ENCODE results near the gene DNAI4. TPM values are rescaled to one million over a fixed set of nuclear protein-coding genes. Genes with fewer than 3 reads are reported as not detected.
"Not testable (repeated sequence)": the region's sequence is repeated elsewhere in the genome, so short reads cannot be mapped to it uniquely, and the experiment has no call there.

Gene DNAI4
- total RNA-seq, 1 experiment from 2014 or later = 7.2 TPM

DNA sequence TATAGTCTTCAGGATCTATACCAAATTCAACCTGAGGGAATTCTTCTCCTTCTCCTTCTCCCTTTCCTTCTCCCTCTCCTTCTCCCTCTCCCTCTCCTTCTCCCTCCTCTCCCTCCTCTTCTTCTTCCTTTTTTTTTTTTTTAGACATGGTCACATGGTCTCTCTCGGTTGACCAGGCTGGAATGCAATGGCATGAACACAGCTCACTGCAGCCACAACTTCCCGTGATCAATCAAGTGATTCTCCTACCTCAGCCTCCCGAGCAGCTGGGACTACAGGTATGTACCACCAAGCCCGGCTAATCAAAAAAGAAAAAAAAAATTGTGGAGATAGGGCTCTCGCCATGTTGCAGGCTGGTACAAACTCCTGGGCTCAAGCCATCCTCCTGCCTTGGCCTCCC, 51.5 kb downstream of the DNAI4 start:
- no peaks in the 10 kb centered on the region for H3K4me1 ChIP-seq (ENCODE audit: control insufficient read depth, insufficient read depth, low read length)
- BruUV-seq (replicated peaks) = no TSS peak
- DNase-seq (ENCODE audit: low read depth, low spot score) (no peak), ATAC-seq (no peak)
- intact Hi-C loops (cut with micrococcal nuclease; ENCODE audit: unreplicated experiment) = no loop called here
- in situ Hi-C loops (cut with HindIII; ENCODE audit: low pct_unique_long_range_greater_than_20kb, low sequenced_read_pairs) = no loop called here
- no peaks in the 10 kb centered on the region for H3K36me3 ChIP-seq (ENCODE audit: control insufficient read depth, insufficient read depth, low read length)
- no peak overlapping the region for H3K4me3 ChIP-seq (ENCODE audit: low read depth in 2 of 2, low read length in 2 of 2)
- H3K9me3 ChIP-seq (ENCODE audit: control insufficient read depth, insufficient read depth, low read depth, low read length) = no peaks in the 10 kb centered on the region
- H3K27ac ChIP-seq (ENCODE audit: low read length) = no peak overlapping the region
- H3K27me3 ChIP-seq (ENCODE audit: control insufficient read depth, insufficient read depth, low read length) = no peaks in the 10 kb centered on the region
- TF ChIP-seq, protein P1, sequence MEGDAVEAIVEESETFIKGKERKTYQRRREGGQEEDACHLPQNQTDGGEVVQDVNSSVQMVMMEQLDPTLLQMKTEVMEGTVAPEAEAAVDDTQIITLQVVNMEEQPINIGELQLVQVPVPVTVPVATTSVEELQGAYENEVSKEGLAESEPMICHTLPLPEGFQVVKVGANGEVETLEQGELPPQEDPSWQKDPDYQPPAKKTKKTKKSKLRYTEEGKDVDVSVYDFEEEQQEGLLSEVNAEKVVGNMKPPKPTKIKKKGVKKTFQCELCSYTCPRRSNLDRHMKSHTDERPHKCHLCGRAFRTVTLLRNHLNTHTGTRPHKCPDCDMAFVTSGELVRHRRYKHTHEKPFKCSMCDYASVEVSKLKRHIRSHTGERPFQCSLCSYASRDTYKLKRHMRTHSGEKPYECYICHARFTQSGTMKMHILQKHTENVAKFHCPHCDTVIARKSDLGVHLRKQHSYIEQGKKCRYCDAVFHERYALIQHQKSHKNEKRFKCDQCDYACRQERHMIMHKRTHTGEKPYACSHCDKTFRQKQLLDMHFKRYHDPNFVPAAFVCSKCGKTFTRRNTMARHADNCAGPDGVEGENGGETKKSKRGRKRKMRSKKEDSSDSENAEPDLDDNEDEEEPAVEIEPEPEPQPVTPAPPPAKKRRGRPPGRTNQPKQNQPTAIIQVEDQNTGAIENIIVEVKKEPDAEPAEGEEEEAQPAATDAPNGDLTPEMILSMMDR (IDR thresholded peaks at IDR 0.05) = no peak
- TF ChIP-seq POLR2AphosphoS5 (IDR thresholded peaks at IDR 0.05; ENCODE audit: low read depth, low read length) (no peak), SIN3A (IDR thresholded peaks at IDR 0.05; ENCODE audit: borderline replicate concordance, insufficient read depth, low read depth, low read length) (no peak), TCF7L2 (IDR thresholded peaks at IDR 0.05; ENCODE audit: low read depth, low read length) (no peak)
- TF ChIP-seq, protein P2, sequence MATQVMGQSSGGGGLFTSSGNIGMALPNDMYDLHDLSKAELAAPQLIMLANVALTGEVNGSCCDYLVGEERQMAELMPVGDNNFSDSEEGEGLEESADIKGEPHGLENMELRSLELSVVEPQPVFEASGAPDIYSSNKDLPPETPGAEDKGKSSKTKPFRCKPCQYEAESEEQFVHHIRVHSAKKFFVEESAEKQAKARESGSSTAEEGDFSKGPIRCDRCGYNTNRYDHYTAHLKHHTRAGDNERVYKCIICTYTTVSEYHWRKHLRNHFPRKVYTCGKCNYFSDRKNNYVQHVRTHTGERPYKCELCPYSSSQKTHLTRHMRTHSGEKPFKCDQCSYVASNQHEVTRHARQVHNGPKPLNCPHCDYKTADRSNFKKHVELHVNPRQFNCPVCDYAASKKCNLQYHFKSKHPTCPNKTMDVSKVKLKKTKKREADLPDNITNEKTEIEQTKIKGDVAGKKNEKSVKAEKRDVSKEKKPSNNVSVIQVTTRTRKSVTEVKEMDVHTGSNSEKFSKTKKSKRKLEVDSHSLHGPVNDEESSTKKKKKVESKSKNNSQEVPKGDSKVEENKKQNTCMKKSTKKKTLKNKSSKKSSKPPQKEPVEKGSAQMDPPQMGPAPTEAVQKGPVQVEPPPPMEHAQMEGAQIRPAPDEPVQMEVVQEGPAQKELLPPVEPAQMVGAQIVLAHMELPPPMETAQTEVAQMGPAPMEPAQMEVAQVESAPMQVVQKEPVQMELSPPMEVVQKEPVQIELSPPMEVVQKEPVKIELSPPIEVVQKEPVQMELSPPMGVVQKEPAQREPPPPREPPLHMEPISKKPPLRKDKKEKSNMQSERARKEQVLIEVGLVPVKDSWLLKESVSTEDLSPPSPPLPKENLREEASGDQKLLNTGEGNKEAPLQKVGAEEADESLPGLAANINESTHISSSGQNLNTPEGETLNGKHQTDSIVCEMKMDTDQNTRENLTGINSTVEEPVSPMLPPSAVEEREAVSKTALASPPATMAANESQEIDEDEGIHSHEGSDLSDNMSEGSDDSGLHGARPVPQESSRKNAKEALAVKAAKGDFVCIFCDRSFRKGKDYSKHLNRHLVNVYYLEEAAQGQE (IDR thresholded peaks at IDR 0.05; ENCODE audit: insufficient read depth in 1 of 2, low read depth in 2 of 2, low read length in 1 of 2) = no peak
- ChIA-PET CTCF (interaction anchor here (0.7 kb wide), 1 partner anchor 108 kb away, joined by 6 read pairs; no protein-coding TSS in a partner anchor), POLR2A (interaction anchor here (0.6 kb wide), 1 partner anchor 958 kb away, joined by 3 read pairs; no protein-coding TSS in a partner anchor)

DNA sequence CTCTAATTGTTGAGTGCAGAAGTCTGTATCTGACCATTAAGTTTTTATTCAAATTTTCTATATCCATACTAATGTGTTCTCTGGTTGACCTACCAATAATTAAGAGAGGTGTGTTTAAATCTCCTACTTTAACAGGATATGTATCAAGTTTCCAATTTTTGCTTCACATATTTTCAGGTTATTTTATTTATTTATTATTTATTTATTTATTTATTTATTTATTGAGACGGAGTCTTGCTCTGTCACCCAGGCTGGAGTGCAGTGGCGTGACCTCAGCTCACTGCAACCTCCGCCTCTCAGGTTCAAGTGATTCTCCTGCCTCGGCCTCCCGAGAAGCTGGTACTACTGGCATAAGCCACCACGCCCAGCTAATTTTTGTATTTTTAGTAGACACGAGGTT, 52.6 kb downstream of the DNAI4 start:
- POLR2A ChIA-PET; H3K27me3 ChIP-seq (ENCODE audit: control insufficient read depth, insufficient read depth, low read length); BruUV-seq (replicated peaks); H3K4me1 ChIP-seq (ENCODE audit: control insufficient read depth, insufficient read depth, low read length); DNase-seq (ENCODE audit: low read depth, low spot score); H3K27ac ChIP-seq (ENCODE audit: low read length); ATAC-seq; CTCF ChIA-PET; H3K36me3 ChIP-seq (ENCODE audit: control insufficient read depth, insufficient read depth, low read length); H3K4me3 ChIP-seq (ENCODE audit: low read depth in 2 of 2, low read length in 2 of 2); in situ Hi-C loops (cut with HindIII; ENCODE audit: low pct_unique_long_range_greater_than_20kb, low sequenced_read_pairs); H3K9me3 ChIP-seq (ENCODE audit: control insufficient read depth, insufficient read depth, low read depth, low read length); intact Hi-C loops (cut with micrococcal nuclease; ENCODE audit: unreplicated experiment): not testable (repeated sequence)

DNA sequence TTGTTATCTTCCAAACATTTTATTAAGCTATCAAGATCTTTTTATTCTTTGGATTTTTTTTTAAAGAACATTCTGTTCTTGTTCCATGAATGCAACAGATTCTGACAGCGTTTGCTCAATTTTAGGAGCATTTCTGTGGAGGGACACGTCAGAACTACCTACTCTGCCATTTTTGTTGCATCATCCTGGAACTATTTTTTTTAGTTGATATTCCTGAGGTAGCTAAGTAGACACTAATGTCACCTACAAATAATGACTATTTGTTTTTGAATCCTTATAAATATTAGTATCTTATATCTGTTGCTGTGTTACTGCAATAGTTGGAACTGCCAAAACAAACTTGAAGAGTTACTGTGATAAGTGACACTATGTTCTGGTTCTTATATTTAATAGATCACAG, 57.2 kb downstream of the DNAI4 start:
- Histone ChIP-seq H3K36me3 (ENCODE audit: control insufficient read depth, insufficient read depth, low read length) (no peaks in the 10 kb centered on the region), H3K9me3 (ENCODE audit: control insufficient read depth, insufficient read depth, low read depth, low read length) (no peaks in the 10 kb centered on the region), H3K27ac (ENCODE audit: low read length) (no peak overlapping the region), H3K4me3 (ENCODE audit: low read depth in 2 of 2, low read length in 2 of 2) (no peak overlapping the region), H3K27me3 (ENCODE audit: control insufficient read depth, insufficient read depth, low read length) (no peaks in the 10 kb centered on the region), H3K4me1 (ENCODE audit: control insufficient read depth, insufficient read depth, low read length) (no peaks in the 10 kb centered on the region)
- DNase-seq (ENCODE audit: low read depth, low spot score) = no peak
- TF ChIP-seq, protein P2 (IDR thresholded peaks at IDR 0.05; ENCODE audit: insufficient read depth in 1 of 2, low read depth in 2 of 2, low read length in 1 of 2) = no peak
- TF ChIP-seq POLR2AphosphoS5 (IDR thresholded peaks at IDR 0.05; ENCODE audit: low read depth, low read length) (no peak), SIN3A (IDR thresholded peaks at IDR 0.05; ENCODE audit: borderline replicate concordance, insufficient read depth, low read depth, low read length) (no peak), TCF7L2 (IDR thresholded peaks at IDR 0.05; ENCODE audit: low read depth, low read length) (no peak)
- TF ChIP-seq, protein P1 (IDR thresholded peaks at IDR 0.05) = no peak
- POLR2A ChIA-PET = interaction anchor here (0.6 kb wide), 2 partner anchors 19 to 57 kb away, joined by 3 to 6 read pairs; partner anchors contain the start of gene DNAI4
- intact Hi-C loops (cut with micrococcal nuclease; ENCODE audit: unreplicated experiment) (no loop called here), in situ Hi-C loops (cut with HindIII; ENCODE audit: low pct_unique_long_range_greater_than_20kb, low sequenced_read_pairs) (no loop called here)
- no TSS peak for BruUV-seq (replicated peaks)
- ATAC-seq = no peak
- CTCF ChIA-PET = no interaction called here

All from Panc1 (cell line).